T-helper 9 cell (primary cell): ENCODE data around the gene GPR89B.
"Not testable (repeated sequence)": the region's sequence is repeated elsewhere in the genome, so short reads cannot be mapped to it uniquely, and the experiment has no call there.

Experiments
- DNase-seq: peaks from one replicate; pipeline ENCODE4 v3.0.0-alpha.2; 2020

GPR89B gene

DNA sequence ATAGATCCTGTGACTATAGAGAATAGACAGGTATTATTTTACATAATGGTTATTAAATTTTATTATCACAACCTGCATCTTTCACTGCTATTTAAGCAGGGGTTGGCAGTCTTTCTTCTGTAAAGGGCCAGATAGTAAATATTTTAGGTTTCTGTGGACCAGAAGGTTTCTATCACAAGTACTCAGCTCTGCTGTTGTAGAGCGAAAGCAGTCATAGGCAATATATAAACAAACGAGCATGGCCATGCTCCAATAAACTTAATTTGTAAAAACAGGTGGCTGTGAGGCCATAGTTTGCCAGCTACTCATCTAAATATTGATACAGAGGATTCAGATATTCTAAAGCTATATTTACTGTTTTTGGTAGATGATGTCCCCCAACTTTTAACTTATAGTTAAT is 12.2 kb downstream of the GPR89B start:
- not testable (repeated sequence) for DNase-seq

DNA sequence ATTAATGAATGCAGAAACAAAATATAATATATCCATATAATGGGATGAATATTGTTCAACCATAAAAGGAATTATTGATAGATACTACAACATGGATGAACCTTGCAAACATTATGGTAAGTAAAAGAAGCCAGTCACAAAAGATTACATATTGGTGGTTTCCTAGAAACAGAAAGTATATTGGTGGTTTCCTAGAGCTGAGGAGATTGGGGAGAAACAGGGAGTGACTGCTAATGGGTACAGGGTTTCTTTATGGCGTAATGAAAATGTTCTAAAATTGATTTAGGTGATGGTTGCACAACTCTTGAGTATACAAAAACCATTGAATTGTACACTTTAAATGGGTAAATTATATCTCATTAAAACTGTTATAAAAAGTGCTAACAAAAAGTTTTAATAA is 14.3 kb downstream of the GPR89B start:
- not testable (repeated sequence) for DNase-seq

DNA sequence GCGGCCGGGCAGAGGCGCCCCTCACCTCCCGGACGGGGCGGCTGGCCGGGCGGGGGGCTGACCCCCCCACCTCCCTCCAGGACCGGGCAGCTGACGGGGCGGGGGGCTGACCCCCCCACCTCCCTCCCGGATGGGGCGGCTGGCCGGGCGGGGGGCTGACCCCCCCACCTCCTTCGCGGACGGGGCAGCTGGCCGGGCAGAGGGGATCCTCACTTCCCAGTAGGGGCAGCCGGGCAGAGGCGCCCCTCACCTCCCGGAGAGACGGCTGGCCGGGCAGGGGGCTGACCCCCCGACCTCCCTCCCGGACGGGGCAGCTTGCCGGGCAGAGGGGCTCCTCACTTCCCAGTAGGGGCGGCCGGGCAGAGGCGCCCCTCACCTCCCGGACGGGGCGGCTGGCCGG is 21.3 kb downstream of the GPR89B start:
- DNase-seq, result not testable (repeated sequence)

DNA sequence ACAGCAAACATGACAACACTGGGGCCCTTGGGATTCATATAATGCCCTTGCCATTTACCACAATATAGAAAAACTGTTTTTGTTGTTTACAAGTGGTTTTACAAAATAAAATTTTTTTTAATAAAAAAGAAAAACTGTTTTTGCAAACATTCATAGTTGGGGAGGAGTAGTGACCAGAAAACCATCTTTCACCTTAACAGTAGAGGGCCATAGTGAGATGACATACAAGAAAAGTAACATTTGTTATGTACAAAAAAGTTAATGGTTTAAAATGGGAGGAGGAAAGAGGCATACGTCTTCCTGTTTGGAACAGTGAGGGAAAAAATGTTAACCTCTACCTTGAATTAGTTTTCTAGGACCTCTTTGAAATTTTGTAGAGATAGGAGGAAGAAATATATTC is 30.7 kb downstream of the GPR89B start:
- not testable (repeated sequence) for DNase-seq

DNA sequence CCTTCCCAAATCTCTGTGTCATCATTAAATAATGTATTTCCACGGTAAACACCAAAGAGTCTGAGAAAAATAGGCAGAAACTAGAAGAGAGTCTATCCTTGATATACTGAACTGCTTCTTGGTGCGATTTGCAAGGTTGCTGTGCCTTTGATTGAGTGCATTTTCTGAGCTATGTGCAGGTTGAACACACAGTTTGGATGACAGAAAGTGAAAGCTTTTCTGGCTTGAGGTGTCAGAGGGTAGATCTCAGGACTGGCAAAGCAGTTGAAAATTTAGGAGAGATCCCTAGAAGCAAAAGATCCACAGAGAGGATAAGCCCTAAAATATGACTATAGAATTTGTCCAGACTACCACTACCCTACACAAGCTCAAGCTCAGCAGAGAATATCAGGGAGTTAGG is 31.5 kb downstream of the GPR89B start:
- not testable (repeated sequence) for DNase-seq

DNA sequence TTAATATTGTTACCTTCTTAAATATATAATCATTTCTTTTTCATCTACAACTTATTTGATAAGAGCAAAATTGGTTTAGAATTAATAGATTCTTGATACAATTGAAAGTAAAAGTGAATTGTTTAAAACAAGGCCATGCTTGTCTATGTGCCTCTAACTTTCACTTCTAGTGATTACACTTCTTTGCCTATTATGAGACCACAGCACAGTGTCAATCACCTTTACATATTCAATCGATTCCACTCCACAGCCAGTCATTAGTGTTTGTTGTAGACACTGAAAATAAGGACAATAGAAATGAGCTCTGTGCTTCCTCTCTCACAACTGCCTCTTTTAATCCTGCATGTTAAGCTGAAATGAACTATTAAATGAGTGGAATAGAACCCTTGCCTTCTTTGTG is 36.4 kb downstream of the GPR89B start:
- DNase-seq, result not testable (repeated sequence)

DNA sequence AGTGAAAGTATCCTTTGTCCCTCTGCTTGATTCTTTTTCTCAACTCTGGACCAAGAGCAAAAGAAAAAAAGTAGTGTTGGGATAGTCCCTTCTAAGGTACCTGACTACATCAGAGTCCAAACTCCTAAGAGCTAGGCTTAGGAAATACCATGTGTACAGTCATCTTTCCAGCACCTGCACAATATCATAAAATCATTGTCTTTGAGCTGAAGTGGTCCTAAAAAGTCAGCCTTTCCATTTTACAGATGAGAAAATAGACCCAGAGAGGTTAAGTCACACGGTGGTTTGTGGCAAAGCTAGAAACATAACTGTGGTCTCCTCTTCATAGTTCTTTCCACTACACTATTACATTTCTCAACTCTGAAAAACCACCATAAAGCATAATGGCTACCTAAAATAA is 38.4 kb downstream of the GPR89B start:
- not testable (repeated sequence) for DNase-seq

DNA sequence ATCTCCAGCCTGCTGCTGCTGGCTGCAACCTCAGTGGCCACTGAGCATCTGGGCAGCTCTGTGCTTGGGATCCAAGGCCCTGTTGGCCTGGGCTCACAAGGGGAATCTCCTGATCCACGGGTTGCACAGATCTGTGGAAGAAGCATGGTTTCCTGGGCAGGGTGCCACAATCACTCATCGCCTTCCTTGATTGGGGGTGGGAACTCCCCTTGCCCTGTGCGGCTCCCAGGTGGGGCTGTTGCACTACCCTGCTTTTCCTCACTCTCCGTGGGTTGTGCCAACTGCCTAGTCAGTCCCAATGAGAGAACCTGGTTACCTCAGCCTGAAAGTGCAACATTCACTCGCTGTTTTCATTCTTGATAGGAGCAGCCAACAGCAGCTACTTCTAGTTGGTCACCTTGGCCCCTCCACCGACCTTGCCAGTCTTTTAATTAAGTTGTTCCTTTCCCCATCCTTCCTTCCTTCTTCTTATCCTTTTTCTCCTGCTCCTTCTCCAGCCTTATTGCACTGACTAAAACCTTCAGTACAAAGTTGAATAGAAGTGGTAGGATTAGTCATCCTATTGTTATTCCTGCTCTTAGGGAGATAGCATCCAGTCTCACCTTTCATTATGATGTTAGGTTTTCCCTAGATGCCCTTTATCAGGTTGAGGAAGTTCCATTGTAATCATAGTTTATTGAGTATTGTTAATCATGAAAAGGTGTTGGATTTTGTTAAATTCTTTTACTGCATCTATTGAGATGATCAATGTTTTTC is 50.9 kb downstream of the GPR89B start:
- DNase-seq, result not testable (repeated sequence)

DNA sequence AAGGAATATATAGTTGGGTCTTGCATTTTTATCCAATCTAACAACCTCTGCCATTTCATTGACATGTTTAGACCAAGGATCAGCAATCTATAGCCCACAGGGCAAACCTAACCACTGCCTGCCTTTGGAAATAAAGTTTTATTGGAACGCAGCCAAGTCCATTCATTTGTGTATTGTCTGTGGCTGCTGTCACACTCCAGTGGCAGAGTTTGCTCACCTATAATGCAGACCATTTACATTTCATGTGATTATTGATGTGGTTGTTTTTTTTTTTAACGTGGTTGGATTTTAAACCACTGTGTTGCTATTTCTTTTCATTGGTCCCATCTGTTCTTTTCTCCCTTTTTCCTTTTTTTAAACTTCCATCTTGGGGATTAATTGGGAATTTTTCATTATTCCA is 57.2 kb downstream of the GPR89B start:
- not testable (repeated sequence) for DNase-seq

DNA sequence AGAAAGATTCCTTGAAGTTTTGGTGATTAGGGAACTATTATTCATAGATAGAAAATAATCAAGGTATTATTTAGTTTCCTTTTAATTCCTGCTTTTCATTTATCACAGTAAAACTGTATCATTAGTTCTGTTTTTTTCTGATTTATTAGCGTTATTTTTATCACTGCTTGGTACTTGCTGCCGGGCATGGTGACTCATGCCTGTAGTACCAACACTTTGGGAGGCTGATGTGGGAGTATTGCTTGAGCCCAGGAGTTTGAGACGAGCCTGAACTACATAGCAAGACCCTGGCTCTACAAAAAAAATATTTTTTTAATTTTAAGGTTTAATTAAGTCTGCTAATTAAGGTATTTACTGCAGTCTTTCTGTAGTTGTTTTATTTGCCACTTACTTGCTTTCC is 59.7 kb downstream of the GPR89B start:
- DNase-seq, result not testable (repeated sequence)

DNA sequence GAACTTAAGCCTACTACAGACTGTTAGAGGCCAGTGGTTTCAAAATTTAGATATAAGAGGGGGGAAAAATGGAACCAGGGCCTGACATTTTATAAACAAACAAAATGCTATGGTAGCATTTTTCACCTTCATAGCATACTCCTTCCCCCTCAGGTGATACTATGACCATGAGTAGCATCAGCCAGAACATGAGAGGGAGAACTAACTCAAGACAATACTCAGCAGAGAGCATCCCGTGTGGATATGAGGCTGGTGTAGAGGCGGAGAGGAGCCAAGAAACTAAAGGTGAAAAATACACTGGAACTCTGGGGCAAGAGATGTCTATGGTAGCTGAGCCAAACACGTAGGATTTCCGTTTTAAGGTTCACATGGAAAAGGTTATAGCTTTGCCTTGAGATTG is 64.7 kb downstream of the GPR89B start:
- DNase-seq, result not testable (repeated sequence)

DNA sequence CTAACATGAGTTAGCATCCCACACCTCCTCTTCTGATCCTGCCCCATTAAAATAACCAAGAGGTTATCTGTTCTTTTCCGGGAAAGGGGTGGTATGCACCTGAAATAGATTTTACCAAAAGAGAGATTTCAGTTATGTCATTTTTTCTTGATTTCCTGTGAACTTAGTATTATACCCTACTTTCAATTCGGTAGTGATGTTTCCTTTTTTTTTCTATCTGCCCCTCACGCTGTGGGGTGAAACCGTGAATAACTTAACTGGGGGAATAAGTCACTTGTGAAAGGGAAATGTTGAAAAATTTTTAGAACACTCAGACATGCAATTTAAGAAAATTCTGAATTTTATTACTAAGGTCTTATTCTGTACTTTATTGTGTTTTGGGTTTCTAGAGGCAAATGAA is 65.2 kb downstream of the GPR89B start:
- DNase-seq, result not testable (repeated sequence)

DNA sequence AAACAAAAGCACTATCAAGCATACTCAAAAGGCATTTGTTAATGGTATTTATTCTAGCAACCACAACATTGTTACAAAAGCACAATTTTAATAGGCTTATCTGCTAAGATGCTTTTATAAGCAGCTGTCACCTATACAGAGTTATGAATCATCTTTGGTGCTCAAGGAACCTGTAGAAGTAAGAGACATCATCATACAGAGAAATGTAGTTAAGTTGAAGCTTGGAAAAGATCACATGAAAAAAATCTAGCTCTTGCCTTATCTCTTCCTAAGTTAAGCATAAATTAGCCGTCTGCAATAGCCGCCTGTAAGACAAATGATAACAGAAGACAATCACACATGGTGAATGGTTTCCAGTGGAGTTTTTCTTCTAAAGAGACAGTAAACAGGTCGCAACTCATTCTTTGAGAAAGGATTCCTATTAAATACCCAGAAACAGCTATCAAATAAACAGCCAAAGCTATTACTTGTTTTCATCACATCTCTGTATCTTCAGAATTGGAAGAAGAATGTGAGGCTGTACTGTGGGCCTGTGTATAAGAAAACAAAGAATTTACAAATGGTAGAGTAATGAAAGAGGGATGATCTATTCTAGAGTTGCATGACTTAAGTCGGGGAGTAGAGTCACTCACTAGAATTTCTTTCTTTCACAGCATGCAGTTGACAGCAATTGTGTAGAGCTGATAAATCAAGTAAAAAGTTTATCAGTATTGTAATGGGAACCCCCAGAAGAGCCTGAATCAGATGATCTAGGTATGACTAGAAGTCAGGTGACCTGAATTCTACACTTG is 65.8 kb downstream of the GPR89B start:
- DNase-seq, result not testable (repeated sequence)

DNA sequence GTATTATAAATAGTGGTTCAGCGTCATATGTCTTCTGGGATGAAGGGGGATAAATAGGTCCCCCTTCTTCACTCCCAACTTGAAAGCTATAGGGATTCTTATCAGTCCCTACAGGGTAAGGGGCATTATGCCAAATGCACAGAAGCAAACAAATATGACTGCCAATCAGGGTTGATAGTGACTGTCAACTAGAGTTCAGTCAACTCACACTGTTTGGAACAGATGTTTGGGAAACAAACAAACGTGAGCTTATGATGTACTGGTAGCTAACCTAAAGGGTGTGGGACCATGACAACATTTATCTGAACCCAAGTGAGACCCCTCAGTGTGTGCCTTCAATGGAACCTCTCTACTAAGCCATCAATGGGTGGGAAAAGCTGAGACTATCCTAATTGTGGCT is 67.9 kb downstream of the GPR89B start:
- DNase-seq, result not testable (repeated sequence)

DNA sequence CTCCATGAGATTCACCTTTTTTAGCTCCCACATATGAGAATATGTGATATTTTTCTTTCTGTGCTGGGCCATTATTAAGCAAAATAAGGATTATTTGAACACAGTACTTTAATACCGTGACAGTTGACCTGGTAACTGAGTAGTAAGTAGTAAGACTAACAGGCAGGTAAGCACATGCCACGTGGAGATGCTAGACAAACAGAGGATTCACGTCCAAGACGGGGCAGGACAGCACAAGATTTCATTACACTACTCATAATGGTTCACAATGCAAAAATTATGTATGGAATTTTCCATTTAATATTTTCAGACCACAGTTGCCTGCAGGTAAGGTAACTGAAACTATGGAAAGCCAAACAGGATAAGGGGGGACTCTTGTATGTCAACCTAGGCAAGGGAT is 79.5 kb downstream of the GPR89B start:
- DNase-seq, result not testable (repeated sequence)

DNA sequence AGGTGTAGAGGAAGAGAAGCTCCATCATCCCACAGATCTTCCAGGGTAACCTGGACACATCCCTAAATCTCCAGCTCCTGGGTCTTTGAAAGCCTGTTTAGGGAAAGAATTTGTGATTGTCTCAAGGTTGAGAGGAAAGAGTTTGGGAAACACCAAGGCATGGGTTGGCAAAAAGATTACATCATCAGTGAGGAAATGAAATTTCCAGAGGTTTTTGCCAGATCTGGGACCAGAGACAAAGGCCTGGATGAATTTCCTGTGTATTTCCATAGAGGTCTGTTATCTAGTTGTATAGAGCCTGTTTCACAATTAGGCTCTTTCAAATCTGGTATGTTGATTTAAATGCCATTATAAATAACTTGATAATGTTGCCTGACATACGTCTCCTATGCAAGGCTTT is 82.3 kb downstream of the GPR89B start:
- no peak for DNase-seq

DNA sequence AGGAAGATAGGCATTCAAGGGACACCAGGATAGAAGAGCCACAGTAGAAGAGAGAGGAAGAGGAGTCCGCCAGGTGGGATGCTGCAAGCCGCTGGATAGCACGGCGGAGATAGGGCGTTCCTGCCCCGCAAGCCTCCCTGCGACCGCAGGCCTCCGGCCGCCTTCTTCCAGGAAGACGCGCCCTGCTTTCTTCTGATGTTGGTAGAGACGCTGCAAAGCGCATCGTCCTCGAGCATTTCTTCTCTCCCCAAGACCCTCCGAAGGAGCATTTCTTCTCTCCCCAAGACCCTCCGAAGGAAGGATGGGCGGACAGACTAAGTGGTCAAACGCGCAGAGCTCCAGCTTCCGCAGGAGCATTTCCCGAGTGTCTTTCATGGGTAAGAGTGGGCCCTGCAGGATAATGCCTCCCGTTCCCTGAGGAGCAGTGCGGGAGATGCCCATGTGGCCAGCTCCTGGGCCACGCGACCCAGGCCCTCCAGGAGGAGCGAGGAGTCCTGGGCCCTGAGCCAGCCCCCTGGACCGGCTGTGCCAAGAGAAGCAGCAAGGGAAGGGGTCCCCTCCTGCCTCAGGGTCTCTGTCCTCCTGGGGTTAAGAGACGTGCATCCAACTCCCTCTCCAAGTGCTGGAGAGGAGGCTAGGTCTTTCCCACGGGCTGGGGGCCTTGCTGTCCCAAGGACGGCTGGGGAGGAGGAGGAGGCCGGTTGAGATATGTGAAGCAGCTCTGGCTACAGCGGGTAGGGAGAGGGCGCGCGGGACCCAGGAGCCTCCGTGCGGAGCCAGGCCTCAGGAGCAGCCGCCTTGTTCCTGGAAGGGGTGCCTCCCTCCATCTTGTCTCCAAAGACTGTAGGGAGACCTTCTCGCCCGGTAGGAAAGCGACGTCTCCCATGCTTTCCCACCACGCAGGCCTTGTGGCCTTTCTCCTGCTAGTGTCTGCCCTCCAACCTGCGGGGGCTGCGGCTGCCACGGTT is 85.2 kb downstream of the GPR89B start:
- DNase-seq, result not testable (repeated sequence)

DNA sequence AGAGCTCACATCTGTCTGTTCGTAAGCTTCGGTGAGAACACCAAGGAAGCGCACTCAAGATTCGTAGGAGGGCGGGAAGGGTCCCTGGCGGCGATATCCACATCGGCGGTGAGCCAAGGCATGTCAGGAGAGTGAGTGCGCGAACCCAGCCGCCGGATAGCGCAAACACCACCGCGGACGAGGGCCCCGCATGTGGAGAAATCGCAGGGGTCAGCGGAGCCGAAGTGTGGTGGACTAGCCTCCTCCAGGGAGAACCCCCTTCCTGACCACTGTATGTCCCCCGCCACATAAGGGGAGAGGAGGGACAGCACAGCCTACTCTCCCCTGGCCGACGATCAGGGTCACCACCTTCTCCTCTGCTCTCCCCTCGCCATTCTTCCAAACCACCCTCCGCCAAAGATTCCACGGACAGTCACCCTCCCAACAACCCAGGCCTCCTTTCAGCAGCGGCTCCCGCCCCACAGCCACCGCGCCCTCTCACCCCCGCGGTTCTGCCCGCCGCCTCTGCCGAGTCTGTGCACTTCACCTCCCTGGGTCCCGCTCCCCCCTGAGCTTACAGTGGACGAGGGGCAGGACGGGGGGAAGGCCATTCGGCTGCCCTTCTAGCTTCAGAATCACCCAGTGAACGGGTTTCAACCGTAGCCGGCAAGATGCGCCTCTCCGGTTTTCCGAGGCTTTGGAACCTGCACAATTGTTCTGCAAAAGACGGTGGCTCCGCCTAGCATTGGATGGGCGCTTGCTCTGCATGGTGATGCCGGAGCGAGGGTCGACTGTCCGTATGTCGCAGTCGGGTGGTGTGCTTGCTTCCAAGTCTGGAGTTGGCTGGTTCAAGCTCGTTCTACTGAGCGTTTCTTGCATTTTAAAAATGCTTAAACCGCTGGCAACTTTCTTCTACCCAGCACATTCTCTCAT is 86.3 kb downstream of the GPR89B start:
- not testable (repeated sequence) for DNase-seq

DNA sequence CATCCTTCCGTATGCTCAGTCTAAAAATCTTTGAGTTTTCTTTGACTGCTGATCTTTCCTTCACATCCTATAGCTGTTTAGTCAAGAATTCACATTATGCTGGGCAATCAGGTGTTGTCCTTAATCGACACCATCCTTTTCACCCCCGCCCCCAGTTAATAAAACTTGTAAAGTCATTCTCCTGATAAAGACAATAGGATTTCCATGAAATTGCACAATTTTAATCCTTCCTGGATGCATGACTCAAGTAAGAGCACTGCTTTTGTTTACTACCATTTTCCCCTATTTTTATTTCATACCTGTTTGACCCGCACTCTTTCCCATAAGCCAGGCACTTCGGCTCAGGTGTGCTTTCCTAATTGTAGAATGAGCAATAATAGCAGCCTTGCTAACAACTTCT is 96.7 kb downstream of the GPR89B start:
- DNase-seq, result not testable (repeated sequence)

DNA sequence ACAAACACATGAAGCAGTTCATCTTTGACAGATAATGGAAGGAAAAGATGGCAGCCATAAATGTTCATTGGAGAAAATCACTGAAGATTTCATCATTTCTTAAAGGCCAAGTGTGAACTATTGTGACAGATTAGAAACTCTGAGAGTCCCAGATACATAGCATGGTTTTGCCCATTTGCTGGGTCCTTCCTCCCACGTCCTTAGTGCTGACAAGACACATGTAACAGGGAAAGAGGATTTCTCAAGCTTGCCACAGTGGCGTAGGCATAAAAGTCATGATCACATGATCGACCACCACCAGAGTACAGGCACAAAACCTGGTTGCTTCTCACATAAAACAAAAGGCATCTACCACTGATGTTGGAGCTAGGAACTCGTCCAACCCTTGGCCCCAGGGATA is 98.8 kb downstream of the GPR89B start:
- DNase-seq, result not testable (repeated sequence)

DNA sequence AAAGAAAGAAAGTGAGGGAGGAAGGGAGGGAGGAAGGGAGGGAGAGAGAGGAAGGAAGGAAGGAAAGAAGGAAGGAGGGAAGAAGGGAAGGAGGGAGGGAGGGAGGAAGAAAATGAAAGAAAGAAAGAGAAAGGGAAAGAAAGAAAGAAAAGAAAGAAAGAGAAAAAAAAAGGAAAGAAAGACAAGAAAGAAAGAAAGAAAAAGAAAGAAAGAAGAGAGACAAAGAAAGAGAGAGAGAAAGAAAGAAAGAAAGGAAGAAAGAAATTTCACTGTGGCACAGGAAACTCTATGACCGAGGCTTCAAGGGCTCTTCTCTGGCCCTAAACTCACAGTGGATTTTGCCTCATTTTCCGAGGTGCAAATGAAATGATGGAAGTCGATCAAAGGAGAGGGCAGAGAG is 104.0 kb downstream of the GPR89B start:
- DNase-seq, result not testable (repeated sequence)

DNA sequence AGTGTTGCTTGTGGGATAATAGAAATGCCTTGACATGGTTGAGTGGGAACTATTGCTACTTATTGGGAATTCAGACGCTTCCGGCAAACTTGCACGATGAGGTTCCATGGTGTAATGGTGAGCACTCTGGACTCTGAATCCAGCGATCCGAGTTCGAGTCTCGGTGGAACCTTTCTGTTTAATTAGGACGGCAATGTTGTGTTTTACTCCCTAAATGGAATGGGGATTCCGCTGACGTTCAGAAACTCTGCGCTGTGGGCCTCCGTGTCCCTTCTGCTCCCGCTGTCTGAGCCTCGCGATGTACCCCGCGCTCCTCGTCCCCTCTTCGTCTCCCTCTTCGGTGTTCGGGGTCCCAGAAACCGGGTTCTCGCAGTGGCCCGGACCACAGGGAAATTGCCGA is 104.5 kb downstream of the GPR89B start:
- not testable (repeated sequence) for DNase-seq
